GM21381 (cell line): ENCODE results near the gene NCOR1.
"Not testable (repeated sequence)": the region's sequence is repeated elsewhere in the genome, so short reads cannot be mapped to it uniquely, and the experiment has no call there.

ENCODE experiments used
- ATAC-seq: cut with Tn5 transposase; IDR thresholded peaks from one replicate; pipeline ENCODE4 v1.9.1; 2021; ENCODE audit warnings: mild to moderate bottlenecking, moderate library complexity; ENCODE audit not compliant: unreplicated experiment

The NCOR1 gene

GRCh38 chr17:16152326-16152725, 63.0 kb downstream of the NCOR1 start:
- ATAC-seq = not testable (repeated sequence)

- no peak for ATAC-seq
Observed at GRCh38 chr17:16150251-16150856, 65.0 kb downstream of the NCOR1 start.

- ATAC-seq = no peak
Observed at GRCh38 chr17:16148596-16148995, 66.7 kb downstream of the NCOR1 start.

- ATAC-seq = not testable (repeated sequence)
Observed at GRCh38 chr17:16145319-16145890, 69.9 kb downstream of the NCOR1 start.

GRCh38 chr17:16141685-16142084, 73.6 kb downstream of the NCOR1 start:
- no peak for ATAC-seq

- no peak for ATAC-seq
Observed at GRCh38 chr17:16140854-16141253, 74.5 kb downstream of the NCOR1 start.

- no peak for ATAC-seq
Observed at GRCh38 chr17:16135461-16135860, 79.9 kb downstream of the NCOR1 start.

- no peak for ATAC-seq
Observed at GRCh38 chr17:16131593-16131992, 83.7 kb downstream of the NCOR1 start.

GRCh38 chr17:16129441-16130205, 85.7 kb downstream of the NCOR1 start:
- ATAC-seq = no peak

- ATAC-seq = no peak
Observed at GRCh38 chr17:16123531-16123930, 91.8 kb downstream of the NCOR1 start.

GRCh38 chr17:16122697-16123434, 92.5 kb downstream of the NCOR1 start:
- ATAC-seq = no peak

GRCh38 chr17:16121915-16122314, 93.4 kb downstream of the NCOR1 start:
- ATAC-seq = no peak

- ATAC-seq = no peak
Observed at GRCh38 chr17:16120937-16121336, 94.4 kb downstream of the NCOR1 start.

- ATAC-seq = no peak
Observed at GRCh38 chr17:16117149-16117548, 98.2 kb downstream of the NCOR1 start.

- ATAC-seq = not testable (repeated sequence)
Observed at GRCh38 chr17:16115077-16115698, 100.1 kb downstream of the NCOR1 start.

- ATAC-seq = no peak
Observed at GRCh38 chr17:16108871-16109270, 106.5 kb downstream of the NCOR1 start.

- ATAC-seq = no peak
Observed at GRCh38 chr17:16108386-16108785, 106.9 kb downstream of the NCOR1 start.

GRCh38 chr17:16107165-16107770, 108.1 kb downstream of the NCOR1 start:
- no peak for ATAC-seq

- ATAC-seq = no peak
Observed at GRCh38 chr17:16106161-16106891, 109.0 kb downstream of the NCOR1 start.

- no peak for ATAC-seq
Observed at GRCh38 chr17:16104189-16104588, 111.1 kb downstream of the NCOR1 start.
